Endodermal cell (in vitro differentiated cells): ENCODE results near the gene NLN. TPM values are rescaled to one million over a fixed set of nuclear protein-coding genes. Genes with fewer than 3 reads are reported as not detected.

Experiments used
- DNase-seq: peaks from one replicate; pipeline ENCODE4 v3.0.0-alpha.2; 2017
- H3K27ac ChIP-seq: 2 replicates; pipeline ENCODE4 v1.5.1; 2013; ENCODE audit warnings: mild to moderate bottlenecking, low read depth, low read length, moderate library complexity
- H3K27me3 ChIP-seq: 2 replicates; pipeline ENCODE4 v1.6.1; 2013; ENCODE audit warnings: mild to moderate bottlenecking, low read length, moderate library complexity; ENCODE audit not compliant: insufficient read depth, control insufficient read depth, poor library complexity, severe bottlenecking
- H3K36me3 ChIP-seq: 2 replicates; pipeline ENCODE4 v1.7.0; 2013; ENCODE audit warnings: mild to moderate bottlenecking, low read length, moderate library complexity; ENCODE audit not compliant: control insufficient read depth, insufficient read depth
- H3K4me1 ChIP-seq: one replicate; pipeline ENCODE4 v1.7.0; 2013; ENCODE audit warnings: low read length; ENCODE audit not compliant: control insufficient read depth, insufficient read depth
- H3K4me3 ChIP-seq: 2 replicates; pipeline ENCODE4 v1.5.1; 2013; ENCODE audit warnings: mild to moderate bottlenecking, low read length, moderate library complexity
- H3K9ac ChIP-seq: 2 replicates; pipeline ENCODE4 v1.6.1; 2013; ENCODE audit warnings: mild to moderate bottlenecking, low read length, moderate library complexity; ENCODE audit not compliant: poor library complexity, severe bottlenecking; ENCODE audit errors: extremely low read depth
- H3K9me3 ChIP-seq: 2 replicates; pipeline ENCODE4 v1.6.1; 2013; ENCODE audit warnings: mild to moderate bottlenecking, low read length, moderate library complexity; ENCODE audit not compliant: control insufficient read depth
- H3K27ac Mint-ChIP-seq: 2 replicates; pipeline ENCODE4 v1.8.0; 2020; ENCODE audit warnings: mixed read lengths
- H3K27me3 Mint-ChIP-seq: 2 replicates; pipeline ENCODE4 v1.8.0; 2021; ENCODE audit warnings: mild to moderate bottlenecking, mixed read lengths; ENCODE audit not compliant: insufficient read depth
- H3K36me3 Mint-ChIP-seq: 2 replicates; pipeline ENCODE4 v1.8.0; 2020; ENCODE audit warnings: low read depth, mixed read lengths
- H3K4me1 Mint-ChIP-seq: 2 replicates; pipeline ENCODE4 v1.8.0; 2020; ENCODE audit warnings: mixed read lengths
- H3K4me3 Mint-ChIP-seq: 2 replicates; pipeline ENCODE4 v1.8.0; 2020; ENCODE audit warnings: mild to moderate bottlenecking, moderate library complexity, mixed read lengths
- H3K9me3 Mint-ChIP-seq: 2 replicates; pipeline ENCODE4 v1.8.0; 2020; ENCODE audit warnings: mild to moderate bottlenecking, mixed read lengths
- CTCF ChIP-seq: fragments of 200-600 bp; sonication (generic); conservative IDR thresholded peaks from 2 replicates; pipeline ENCODE4 v1.5.0; 2021; ENCODE audit warnings: antibody characterized with exemption, mild to moderate bottlenecking
- WGBS, 2 experiments: methylation state at CpG; one replicate each; pipeline versions ENCODE4 v1.1.5 to v1.1.7; 2013; ENCODE audit warnings: missing lambda C conversion rate in 2 of 2, mixed read lengths in 1 of 2; ENCODE audit not compliant: insufficient coverage in 1 of 2, insufficient read length in 1 of 2; 5-methylcytosine and 5-hydroxymethylcytosine counted together
- total RNA-seq, 2 donors: library from RNA; stranded (reverse); fragmentation: NEBNext Ultra II Directional in 1 of 2; extraction: Animal tissue kit (Norgen Biotek cat#: 25700) in 1 of 2; gene quantifications; 2 replicates in 1 of 2; 3 replicates in 1 of 2; pipeline ENCODE4 v1.2.1, GENCODE V29; 2021

Gene NLN
- total RNA-seq, 2 donors from 2014 or later: 110 to 136 TPM

GRCh38 chr5:65811004-65811403 is 89.0 kb downstream of the NLN start:
- H3K4me3 ChIP-seq: no peak overlapping the region
- WGBS, 2 experiments: 96 to 100% methylated on average over 1 to 3 of the region's 3 CpGs
- TF ChIP-seq CTCF: no peak
- H3K36me3 ChIP-seq: peaks cover 77% of the 10 kb centered on the region
- H3K27me3 ChIP-seq: no peaks in the 10 kb centered on the region
- H3K9me3 ChIP-seq: no peaks in the 10 kb centered on the region
- DNase-seq: no peak
- H3K27ac ChIP-seq: no peak overlapping the region
- Mint-ChIP-seq H3K9me3 (no peaks in the 10 kb centered on the region), H3K36me3 (peaks cover 79% of the 10 kb centered on the region), H3K4me3 (no peak overlapping the region), H3K4me1 (no peaks in the 10 kb centered on the region), H3K27ac (no peak overlapping the region), H3K27me3 (no peaks in the 10 kb centered on the region)
- no peaks in the 10 kb centered on the region for H3K4me1 ChIP-seq
- no peak overlapping the region for H3K9ac ChIP-seq

GRCh38 chr5:65811885-65812284 is 89.9 kb downstream of the NLN start:
- H3K9me3 Mint-ChIP-seq: no peaks in the 10 kb centered on the region
- H3K9me3 ChIP-seq: no peaks in the 10 kb centered on the region
- H3K36me3 Mint-ChIP-seq: peaks cover 76% of the 10 kb centered on the region
- no peaks in the 10 kb centered on the region for H3K4me1 Mint-ChIP-seq
- H3K4me3 Mint-ChIP-seq: no peak overlapping the region
- H3K27me3 Mint-ChIP-seq: no peaks in the 10 kb centered on the region
- H3K4me1 ChIP-seq: no peaks in the 10 kb centered on the region
- H3K27me3 ChIP-seq: no peaks in the 10 kb centered on the region
- H3K27ac Mint-ChIP-seq: no peak overlapping the region
- no peak for DNase-seq
- no peak overlapping the region for H3K4me3 ChIP-seq
- 95 to 96% methylated on average over 3 of the region's 3 CpGs for WGBS, 2 experiments
- no peak for TF ChIP-seq CTCF
- H3K36me3 ChIP-seq: peaks cover 74% of the 10 kb centered on the region
- H3K9ac ChIP-seq: no peak overlapping the region
- H3K27ac ChIP-seq: no peak overlapping the region

- 91 to 100% methylated on average over 2 of the region's 2 CpGs for WGBS, 2 experiments
- Histone ChIP-seq H3K9ac (no peak overlapping the region), H3K27me3 (no peaks in the 10 kb centered on the region), H3K27ac (no peak overlapping the region), H3K9me3 (no peaks in the 10 kb centered on the region), H3K4me3 (no peak overlapping the region), H3K36me3 (peaks cover 79% of the 10 kb centered on the region), H3K4me1 (no peaks in the 10 kb centered on the region)
- peaks cover 73% of the 10 kb centered on the region for H3K36me3 Mint-ChIP-seq
- DNase-seq: no peak
- no peak overlapping the region for H3K27ac Mint-ChIP-seq
- H3K4me3 Mint-ChIP-seq: no peak overlapping the region
- no peaks in the 10 kb centered on the region for H3K27me3 Mint-ChIP-seq
- TF ChIP-seq CTCF: no peak
- H3K4me1 Mint-ChIP-seq: no peaks in the 10 kb centered on the region
- no peaks in the 10 kb centered on the region for H3K9me3 Mint-ChIP-seq
These were observed 90.6 kb downstream of the NLN start for GRCh38 chr5:65812648-65813047.
